GM19025 (cell line): ENCODE data around the gene C11orf68.
A peak's percentile ranks its signal among the peaks of the same experiment; 100 is the strongest.
"Not testable (repeated sequence)": the region's sequence is repeated elsewhere in the genome, so short reads cannot be mapped to it uniquely, and the experiment has no call there.

ENCODE experiments used
- ATAC-seq: cut with Tn5 transposase; IDR thresholded peaks from one replicate; pipeline ENCODE4 v1.9.1; 2021; ENCODE audit warnings: mild to moderate bottlenecking, low read depth, moderate library complexity; ENCODE audit not compliant: unreplicated experiment

C11orf68 gene

DNA sequence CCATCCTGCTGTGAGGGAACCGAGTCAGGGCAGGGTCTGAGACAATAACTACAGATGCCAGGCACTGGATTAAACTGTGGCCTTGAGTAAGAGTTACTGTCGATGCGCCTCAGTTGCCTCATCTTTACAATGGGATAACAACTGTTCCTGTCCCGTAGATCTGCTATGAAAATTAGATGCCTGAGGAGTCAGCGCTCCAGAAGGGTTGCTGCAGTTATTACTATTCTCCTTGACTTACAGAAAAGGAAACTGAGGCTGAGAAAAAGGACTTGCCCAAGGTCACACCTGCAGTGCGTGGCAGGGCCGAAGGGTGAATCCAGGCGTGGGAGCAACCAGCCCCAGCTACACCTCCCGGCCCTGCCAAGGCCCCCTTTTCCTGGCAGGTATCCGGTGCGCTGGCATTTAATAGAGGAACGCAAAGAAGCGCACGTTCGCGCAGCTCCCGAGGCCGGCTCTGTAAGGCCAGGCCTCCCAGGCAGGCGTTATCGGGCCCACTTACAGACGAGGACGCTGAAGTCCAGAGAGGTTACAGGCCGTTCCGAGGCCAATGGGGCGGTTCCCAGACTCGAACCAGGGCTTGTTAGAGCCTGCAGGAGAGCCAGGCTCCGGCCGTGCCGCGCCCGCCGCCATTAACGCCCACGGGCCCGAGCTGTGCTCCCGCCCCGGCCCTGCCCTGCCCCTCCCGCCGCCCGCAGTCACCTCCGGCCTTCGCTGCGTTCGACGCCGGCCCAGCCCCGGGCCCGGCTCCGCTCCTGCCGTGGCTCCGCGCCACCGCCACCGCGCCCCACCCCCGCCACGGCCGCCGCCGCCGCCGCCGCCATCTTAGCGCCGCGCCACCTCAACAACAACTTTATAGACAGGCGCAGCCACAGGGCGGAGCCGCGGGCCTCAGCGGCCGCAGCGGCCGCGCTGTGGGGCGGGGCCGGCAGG lies at the start of gene C11orf68:
C11orf68 (minus strand) TSS at position 852 of the 930 bp plus-strand sequence; CDS start at position 821, 31 bp downstream.
- peak; percentile 43 for ATAC-seq

DNA sequence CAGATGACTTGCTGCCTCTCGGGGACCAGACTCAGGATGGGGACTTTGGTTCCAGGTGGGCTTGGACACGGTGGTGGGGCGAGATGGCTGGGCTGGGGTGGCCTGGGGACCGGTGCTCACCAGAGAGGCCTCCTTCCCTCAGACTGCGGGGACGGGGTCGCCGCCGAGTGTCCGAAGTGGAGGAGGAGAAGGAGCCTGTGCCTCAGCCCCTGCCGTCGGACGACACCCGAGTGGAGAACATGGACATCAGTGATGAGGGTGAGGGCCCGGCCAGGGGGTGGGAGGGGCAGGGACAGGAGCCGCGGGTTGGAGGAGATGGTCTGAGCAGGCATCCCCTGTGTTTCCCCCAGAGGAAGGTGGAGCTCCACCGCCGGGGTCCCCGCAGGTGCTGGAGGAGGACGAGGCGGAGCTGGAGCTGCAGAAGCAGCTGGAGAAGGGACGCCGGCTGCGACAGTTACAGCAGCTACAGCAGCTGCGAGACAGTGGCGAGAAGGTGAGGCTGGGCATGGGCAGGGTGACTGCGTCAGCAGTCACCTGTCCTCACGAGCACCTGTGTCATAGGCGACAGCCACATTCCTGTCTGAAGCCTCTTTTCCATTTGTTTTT lies 48.6 kb upstream of the C11orf68 start:
- no peak for ATAC-seq

DNA sequence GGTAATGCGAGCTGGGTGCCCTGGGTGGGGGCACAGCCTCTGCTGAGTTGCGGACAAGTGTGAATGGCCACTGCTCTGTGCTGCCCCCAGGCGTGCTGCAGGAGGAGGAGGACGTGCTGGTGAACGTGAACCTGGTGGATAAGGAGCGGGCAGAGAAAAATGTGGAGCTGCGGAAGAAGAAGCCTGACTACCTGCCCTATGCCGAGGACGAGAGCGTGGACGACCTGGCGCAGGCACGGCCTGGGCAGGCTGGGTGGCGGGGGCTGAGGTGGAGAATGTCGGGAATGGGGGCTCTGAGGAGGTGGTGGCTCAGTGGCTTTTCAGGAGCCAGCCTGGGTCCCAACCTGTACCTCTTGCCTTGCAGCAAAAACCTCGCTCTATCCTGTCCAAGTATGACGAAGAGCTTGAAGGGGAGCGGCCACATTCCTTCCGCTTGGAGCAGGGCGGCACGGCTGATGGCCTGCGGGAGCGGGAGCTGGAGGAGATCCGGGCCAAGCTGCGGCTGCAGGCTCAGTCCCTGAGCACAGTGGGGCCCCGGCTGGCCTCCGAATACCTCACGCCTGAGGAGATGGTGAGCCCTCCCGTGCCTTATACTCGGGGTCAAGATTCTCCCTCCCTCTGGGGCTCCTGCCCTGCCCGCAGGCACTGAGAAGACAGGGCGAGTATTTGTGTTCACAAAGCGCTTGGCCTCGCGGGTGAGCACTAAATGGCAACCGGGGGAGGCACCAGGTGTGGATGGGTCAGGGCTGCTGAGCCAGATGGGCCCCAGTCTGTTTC lies 47.3 kb upstream of the C11orf68 start:
- no peak for ATAC-seq

DNA sequence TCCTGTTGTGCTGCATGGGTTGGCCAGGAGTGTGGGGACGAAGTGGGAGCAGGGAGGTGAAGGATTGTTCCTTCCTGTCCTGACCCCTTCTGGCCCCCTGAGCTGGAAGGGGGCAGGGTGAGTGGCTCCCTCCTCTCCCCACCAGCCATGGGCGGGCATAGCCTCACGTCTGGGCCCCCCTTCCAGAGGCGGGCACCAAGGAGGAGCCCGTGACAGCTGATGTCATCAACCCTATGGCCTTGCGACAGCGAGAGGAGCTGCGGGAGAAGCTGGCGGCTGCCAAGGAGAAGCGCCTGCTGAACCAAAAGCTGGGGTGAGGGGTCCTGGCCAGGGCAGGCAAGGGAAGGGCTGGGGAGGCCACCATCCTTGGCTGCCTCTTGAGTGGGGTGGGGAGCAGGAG lies 46.0 kb upstream of the C11orf68 start:
- no peak for ATAC-seq

DNA sequence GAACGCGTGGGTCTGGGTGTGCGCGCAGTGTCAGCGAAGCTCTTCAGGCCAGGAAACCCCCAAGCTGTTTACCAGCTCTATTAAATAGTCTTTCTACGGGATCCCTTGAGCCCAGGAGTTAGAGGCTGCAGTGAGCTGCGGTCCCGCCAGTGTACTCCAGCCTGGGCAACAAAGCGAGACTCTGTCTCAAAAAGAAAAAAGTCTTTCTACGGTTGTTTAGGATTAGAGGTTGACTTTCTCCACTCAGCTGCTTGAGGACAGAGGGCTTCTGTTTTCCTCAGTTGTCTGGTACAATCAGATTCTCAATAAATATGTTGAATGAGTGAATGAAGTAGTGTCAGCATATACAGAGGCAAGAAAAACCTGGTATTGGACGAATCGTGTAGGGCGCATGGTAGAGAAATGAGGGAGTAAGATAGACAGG lies 43.3 kb upstream of the C11orf68 start:
- ATAC-seq, result no peak

DNA sequence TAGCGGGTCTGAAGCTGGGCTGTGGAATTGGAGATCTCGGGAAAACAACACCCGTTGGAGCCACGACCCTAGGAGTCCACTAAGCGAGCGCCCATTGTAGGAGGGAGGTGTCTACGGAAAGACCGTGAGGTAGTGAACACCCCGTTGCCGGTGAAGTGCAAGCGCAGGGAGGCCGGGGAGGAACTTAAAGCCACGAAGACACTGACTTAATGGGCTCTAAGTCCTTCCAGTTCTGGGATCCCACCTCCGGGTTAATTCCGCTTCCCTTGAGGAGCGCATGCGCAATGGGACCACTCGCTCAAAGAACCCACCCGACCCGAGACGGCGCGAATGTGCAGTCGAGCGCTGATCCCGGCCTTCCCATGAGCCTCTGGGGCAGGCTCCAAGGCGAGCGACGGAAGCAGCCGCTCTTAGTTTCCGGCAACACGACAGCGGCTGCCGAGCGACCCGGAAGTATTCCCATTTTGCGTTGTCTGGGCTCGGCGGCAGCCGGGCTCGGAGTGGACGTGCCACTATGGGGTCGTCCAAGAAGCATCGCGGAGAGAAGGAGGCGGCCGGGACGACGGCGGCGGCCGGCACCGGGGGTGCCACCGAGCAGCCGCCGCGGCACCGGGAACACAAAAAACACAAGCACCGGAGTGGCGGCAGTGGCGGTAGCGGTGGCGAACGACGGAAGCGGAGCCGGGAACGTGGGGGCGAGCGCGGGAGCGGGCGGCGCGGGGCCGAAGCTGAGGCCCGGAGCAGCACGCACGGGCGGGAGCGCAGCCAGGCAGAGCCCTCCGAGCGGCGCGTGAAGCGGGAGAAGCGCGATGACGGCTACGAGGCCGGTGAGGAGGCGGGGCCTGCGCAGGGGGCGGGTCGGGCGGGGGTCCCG lies 42.6 kb upstream of the C11orf68 start, which contains the start of gene SART1:
SART1 (plus strand) TSS at position 468 of the 874 bp plus-strand sequence; CDS start at position 515, 47 bp downstream.
- peak; percentile 79 for ATAC-seq

DNA sequence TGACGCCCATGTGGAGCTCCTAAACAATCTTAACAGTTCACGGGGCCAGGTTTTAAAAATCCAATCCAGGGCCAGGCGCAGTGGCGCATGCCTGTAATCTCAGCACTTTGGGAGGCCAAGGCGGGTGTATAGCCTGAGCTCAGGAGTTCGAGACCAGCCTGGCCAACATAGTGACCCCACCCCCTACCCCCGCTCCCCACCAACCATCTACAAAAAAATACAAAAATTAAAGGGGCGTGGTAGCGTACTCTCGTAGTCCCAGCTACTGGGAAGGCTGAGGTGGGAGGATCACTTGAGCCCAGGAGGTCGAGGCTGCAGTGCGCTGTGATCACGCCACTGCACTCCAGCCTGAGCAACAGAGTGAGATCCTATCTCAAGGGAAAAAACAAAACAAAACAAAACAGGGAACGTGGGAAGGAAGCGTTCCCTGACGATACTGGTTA lies 42.0 kb upstream of the C11orf68 start:
- no peak for ATAC-seq

DNA sequence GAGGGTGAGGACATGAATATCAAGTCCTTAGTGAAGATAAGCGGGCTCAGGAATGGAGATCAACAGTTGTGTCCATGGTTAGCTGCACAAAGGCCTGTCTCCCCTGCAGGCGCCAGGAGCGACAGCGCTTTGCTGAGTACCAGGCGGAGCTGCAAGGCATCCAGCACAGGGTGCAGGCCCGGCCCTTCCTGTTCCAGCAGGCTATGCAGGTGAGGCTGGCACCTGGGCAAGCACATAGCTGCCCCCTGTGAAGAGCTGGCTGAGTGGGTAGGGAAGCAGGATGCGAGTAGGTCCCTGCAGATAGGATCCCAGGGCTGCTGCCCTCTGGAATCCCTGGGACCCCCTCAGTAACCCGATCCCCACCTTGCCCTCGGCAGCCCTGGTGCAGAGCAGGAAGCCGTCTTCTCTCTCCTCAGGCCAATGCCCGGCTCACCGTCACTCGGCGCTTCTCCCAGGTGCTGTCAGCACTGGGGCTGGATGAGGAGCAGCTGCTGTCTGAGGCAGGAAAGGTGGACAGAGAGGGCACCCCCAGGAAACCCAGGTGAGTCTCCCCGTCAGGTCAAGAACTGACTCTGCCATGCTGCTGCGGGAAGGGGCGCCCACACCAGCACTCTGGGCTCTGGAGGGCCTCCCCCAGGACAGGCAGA lies 40.0 kb upstream of the C11orf68 start:
- no peak for ATAC-seq

DNA sequence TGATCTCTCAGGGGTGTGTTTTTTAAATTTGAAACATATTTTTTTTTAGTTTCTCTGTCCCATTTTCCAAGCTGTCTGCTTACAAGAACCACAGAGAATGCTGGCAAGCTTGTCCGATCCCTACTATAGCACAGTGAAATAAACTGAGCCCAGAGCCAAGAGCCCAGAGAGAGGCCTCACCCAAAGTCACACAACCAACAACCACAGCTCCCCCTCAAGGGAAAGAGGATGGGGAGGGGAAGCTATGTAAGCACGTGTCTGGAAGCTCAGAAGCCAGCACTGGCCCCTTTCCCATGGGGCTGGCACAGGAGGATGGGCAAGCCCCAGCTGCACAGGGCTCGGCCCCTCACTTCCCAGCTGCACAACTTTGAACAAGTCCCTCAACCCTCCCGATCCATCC lies 39.4 kb upstream of the C11orf68 start:
- ATAC-seq, result no peak

DNA sequence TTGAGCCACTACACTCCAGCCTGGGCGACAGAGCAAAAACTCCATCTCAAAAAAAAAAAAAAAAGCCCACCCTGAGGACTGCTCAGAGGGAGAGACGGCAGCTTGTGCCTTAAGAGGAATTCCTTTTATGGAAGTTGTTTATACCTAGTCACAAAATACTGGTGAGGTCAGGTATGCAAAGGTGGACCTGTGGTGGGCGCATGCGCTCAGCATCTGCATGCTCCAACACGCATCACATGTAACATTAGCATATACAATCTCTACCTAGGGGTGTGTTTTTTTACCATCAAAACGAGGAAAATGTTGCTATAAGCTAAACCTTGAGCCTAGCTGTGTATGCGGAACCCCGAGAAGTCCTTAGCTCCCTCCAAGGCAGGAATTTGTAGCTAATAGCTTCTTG lies 35.9 kb upstream of the C11orf68 start:
- no peak for ATAC-seq

DNA sequence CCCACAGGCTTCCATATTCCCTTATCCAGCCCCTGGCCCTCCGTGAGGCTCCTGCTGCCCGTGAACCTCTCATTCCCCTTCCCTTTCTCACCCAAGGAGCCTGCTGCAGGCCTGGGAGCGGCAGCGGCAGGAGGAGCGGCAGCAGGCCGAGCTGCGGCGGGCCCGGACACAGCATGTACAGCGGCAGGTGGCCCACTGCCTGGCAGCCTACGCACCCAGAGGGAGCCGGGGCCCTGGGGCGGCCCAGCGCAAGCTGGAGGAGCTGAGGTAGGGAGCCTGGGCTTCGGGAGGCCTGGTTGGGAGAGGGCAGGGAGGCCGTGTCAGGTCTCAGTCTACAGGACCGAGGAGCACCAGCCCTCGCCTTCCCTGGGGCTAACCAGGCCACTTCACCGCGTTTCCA lies 34.6 kb upstream of the C11orf68 start:
- ATAC-seq, result no peak

DNA sequence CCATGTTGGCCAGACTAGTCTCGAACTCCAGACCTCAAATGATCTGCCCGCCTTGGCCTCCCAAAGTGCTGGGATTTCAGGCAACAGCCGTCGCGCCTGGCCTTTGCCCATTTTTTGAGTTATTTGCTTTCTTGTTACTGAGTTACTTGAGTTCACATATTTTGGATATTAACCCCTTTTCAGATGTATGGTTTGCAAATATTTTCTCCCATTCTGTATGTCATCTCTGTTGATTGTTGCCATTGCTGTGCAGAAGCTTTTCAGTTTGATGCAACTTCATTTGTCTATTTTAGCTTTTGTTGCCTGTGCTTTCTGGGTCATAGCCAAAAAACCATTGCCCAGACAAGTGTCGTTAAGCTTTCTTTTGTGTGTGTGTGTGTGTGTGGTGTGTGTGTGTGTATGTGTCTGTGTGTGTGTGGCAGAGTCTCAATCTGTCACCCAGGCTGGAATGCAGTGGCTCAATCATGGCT lies 33.2 kb upstream of the C11orf68 start:
- no peak for ATAC-seq

DNA sequence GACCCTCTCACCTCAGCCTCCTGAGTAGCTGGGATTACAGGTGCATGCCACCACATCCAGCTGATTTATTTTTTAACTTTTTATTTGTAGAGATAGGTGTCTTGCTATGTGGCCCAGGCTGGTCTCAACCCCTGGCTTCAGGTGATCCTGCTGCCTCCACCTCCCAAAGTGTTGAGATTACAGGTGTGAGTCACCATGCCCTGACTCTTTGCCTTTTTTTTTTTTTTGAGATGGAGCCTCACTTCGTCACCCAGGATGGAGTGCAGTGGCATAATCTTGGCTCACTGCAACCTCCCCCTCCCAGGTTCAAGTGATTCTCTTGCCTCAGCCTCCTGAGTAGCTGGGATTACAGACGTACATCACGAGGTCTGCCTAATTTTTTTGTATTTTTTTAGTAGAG lies 32.8 kb upstream of the C11orf68 start:
- not testable (repeated sequence) for ATAC-seq

DNA sequence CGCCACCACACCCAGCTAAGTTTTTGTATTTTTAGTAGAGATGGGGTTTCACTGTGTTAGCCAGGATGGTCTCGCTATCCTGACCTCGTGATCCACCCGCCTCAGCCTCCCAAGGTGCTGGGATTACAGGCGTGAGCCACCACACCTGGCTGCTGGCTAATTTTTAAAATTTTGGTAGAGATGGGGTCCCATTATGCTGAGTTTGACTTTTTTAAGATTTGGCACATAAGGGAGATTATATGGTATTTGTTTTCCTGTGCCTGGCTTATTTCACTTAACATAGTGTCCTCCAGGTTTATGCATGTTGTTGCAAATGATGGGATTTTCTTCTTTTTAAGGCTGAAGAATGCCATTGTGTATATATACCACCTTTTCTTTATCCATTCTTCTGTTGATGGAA lies 31.8 kb upstream of the C11orf68 start:
- ATAC-seq, result not testable (repeated sequence)

DNA sequence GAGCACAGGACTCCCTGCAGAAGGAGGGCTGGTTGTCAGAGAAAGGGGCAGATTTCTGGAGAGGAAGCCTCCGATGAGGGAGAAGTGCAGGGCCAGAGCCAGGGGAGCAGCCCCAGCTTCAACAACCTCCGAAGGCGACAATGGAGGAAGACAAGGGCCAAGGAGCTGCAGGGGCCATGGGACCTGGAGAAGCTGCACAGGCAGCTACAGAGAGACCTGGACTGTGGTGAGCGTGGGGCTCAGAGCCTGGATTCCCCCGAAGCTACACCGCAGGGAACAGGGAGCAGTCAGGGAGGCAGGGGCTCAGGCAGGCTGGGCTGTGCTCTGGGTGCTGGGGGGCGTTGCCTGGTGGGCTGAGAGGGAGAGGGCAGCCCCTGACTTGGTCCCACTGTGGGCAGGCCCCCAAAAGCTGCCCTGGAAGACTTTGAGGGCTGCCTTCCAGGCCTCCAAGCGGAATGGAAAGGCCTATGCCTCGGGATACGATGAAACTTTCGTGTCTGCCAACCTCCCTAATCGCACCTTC lies 28.8 kb upstream of the C11orf68 start:
- no peak for ATAC-seq

DNA sequence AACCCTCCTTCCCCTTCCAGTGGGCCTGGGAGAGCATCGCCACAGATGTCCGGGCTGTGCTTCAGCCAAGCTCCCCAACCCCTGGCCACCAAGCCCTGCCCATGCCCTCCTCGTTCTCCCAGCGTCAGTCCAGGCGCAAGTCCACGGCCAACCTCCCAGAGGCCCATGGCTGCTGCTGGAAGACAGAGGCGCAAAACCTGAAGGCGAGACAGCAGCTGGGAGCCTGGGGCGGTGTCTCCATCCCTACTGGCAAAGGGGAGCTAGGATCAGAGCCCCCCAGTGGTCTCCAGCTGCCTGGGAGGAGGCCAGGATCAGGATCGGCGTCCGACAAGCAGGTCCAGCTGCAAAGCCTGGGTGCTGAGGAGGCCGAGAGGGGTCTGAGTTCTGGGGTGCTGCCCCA lies 28.3 kb upstream of the C11orf68 start:
- no peak for ATAC-seq

DNA sequence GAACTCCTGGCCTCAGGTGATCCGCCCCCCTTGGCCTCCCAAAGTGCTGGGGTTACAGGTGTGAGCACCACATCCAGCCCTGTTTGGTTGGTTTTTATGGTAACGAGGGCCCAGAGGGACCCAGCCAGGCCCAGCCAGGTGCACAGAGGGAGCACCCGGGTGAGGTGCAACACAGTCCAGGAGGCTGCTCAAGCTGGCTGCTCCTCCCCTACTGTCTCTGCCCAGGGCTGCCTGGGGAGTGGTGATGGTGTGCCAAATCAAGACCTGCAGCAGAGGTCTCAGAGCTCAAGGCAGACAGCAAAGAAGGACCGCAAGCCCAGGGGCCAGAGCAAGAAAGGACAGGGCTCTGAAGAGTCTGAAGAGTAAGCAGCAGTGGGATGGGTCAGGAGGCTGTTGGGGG lies 27.8 kb upstream of the C11orf68 start:
- ATAC-seq, result no peak

DNA sequence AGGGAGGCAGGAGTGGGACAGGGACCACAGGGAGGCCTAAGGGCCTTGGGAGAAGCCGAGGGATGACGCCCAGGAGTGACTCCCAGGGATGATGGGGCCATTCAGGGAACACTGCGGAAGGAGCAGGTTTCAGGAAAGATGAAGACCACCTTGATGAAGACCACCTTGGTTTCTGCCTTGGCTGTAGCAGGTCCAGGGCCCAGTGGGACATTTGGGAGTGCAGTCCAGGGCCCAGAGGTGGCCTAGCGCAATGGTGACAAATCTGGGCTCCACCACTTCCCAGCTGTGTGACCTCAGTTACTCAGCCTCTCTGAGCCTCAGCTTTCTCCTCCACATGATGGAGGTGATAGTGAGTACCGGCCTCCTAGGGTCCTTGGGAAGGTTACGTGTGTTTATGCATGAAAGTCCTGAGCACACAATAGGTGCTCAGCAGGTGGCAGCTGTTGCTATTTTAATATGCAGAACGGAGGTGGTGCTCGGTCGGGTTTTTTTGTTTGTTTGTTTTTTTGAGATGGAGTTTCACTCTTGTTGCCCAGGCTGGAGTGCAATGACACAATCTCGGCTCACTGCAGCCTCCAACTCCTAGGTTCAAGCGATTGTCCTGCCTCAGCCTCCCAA lies 27.2 kb upstream of the C11orf68 start:
- no peak for ATAC-seq
